ENCODE results near the gene ANAPC1.

- TF ChIP-seq POLR2AphosphoS5 (IDR thresholded peaks at IDR 0.05; ENCODE audit: borderline replicate concordance, low read depth, low read length) = no peak
- no peak for TF ChIP-seq FOXP2 (optimal IDR thresholded peaks at IDR 0.05; ENCODE audit: control extremely low read depth, extremely low read length, insufficient read depth)
- no peak for TF ChIP-seq EZH2 (IDR thresholded peaks at IDR 0.05)
Measured at GRCh38 chr2:111919794-111920608, 36.0 kb upstream of the ANAPC1 start.

Data from SK-N-MC (cell line).